SK-N-SH (cell line): ENCODE measurements around the gene PDE10A.

Experiments
- MAX ChIP-seq: IDR thresholded peaks from 2 replicates; pipeline ENCODE4 v1.4.0; 2012; ENCODE audit warnings: low read depth
- PBX3 ChIP-seq: IDR thresholded peaks from 2 replicates; pipeline ENCODE4; 2012
- POLR2AphosphoS5 ChIP-seq: IDR thresholded peaks from 2 replicates; pipeline ENCODE4 v1.6.1; 2012; ENCODE audit warnings: low read depth, low read length
- RAD21 ChIP-seq: IDR thresholded peaks from 2 replicates; pipeline ENCODE4 v1.6.1; 2012; ENCODE audit warnings: mild to moderate bottlenecking, low read length
- TF ChIP-seq, protein P1 (sequence below): fragments of 200-600 bp; sonication (generic); IDR thresholded peaks from 2 replicates; pipeline ENCODE4 v1.6.1; 2017; ENCODE audit warnings: antibody characterized with exemption, mild to moderate bottlenecking, moderate library complexity
- TF ChIP-seq, protein P2 (sequence below): IDR thresholded peaks from 2 replicates; pipeline ENCODE4 v1.6.1; 2012; ENCODE audit warnings: mild to moderate bottlenecking, low read depth, low read length, moderate library complexity

GRCh38 chr6:165575158-165575549, 87.9 kb downstream of the PDE10A start:
- TF ChIP-seq RAD21, result no peak
- TF ChIP-seq, protein P1, sequence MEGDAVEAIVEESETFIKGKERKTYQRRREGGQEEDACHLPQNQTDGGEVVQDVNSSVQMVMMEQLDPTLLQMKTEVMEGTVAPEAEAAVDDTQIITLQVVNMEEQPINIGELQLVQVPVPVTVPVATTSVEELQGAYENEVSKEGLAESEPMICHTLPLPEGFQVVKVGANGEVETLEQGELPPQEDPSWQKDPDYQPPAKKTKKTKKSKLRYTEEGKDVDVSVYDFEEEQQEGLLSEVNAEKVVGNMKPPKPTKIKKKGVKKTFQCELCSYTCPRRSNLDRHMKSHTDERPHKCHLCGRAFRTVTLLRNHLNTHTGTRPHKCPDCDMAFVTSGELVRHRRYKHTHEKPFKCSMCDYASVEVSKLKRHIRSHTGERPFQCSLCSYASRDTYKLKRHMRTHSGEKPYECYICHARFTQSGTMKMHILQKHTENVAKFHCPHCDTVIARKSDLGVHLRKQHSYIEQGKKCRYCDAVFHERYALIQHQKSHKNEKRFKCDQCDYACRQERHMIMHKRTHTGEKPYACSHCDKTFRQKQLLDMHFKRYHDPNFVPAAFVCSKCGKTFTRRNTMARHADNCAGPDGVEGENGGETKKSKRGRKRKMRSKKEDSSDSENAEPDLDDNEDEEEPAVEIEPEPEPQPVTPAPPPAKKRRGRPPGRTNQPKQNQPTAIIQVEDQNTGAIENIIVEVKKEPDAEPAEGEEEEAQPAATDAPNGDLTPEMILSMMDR, result no peak
- TF ChIP-seq MAX, result no peak
- TF ChIP-seq, protein P2, sequence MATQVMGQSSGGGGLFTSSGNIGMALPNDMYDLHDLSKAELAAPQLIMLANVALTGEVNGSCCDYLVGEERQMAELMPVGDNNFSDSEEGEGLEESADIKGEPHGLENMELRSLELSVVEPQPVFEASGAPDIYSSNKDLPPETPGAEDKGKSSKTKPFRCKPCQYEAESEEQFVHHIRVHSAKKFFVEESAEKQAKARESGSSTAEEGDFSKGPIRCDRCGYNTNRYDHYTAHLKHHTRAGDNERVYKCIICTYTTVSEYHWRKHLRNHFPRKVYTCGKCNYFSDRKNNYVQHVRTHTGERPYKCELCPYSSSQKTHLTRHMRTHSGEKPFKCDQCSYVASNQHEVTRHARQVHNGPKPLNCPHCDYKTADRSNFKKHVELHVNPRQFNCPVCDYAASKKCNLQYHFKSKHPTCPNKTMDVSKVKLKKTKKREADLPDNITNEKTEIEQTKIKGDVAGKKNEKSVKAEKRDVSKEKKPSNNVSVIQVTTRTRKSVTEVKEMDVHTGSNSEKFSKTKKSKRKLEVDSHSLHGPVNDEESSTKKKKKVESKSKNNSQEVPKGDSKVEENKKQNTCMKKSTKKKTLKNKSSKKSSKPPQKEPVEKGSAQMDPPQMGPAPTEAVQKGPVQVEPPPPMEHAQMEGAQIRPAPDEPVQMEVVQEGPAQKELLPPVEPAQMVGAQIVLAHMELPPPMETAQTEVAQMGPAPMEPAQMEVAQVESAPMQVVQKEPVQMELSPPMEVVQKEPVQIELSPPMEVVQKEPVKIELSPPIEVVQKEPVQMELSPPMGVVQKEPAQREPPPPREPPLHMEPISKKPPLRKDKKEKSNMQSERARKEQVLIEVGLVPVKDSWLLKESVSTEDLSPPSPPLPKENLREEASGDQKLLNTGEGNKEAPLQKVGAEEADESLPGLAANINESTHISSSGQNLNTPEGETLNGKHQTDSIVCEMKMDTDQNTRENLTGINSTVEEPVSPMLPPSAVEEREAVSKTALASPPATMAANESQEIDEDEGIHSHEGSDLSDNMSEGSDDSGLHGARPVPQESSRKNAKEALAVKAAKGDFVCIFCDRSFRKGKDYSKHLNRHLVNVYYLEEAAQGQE, result no peak
- no peak for TF ChIP-seq POLR2AphosphoS5
- TF ChIP-seq PBX3, result no peak
